ENCODE results near the gene PAX2.

PAX2 gene

GRCh38 chr10:100750291-100751210, 5.2 kb downstream of the PAX2 start:
- Histone ChIP-seq H3K27me3 (replicated peaks; ENCODE audit: control insufficient read depth, insufficient read depth, low read length) (peaks cover 91% of the 10 kb centered on the region), H3K4me3 (ENCODE audit: low read length) (no peak overlapping the region), H3K9ac (ENCODE audit: low read length) (no peak overlapping the region), H3K4me1 (ENCODE audit: control insufficient read depth, insufficient read depth, low read length) (no peaks in the 10 kb centered on the region), H3K9me3 (ENCODE audit: control insufficient read depth, low read length) (peaks cover 5% of the 10 kb centered on the region), H3K36me3 (ENCODE audit: control insufficient read depth, insufficient read depth, low read length, severe bottlenecking) (no peaks in the 10 kb centered on the region)
- DNase-seq (ENCODE audit: low read depth) = no peak

GRCh38 chr10:100751211-100751933, 6.0 kb downstream of the PAX2 start:
- no peak for DNase-seq (ENCODE audit: low read depth)
- Histone ChIP-seq H3K36me3 (ENCODE audit: control insufficient read depth, insufficient read depth, low read length, severe bottlenecking) (no peaks in the 10 kb centered on the region), H3K4me1 (ENCODE audit: control insufficient read depth, insufficient read depth, low read length) (no peaks in the 10 kb centered on the region), H3K9me3 (ENCODE audit: control insufficient read depth, low read length) (peaks cover 5% of the 10 kb centered on the region), H3K27me3 (replicated peaks; ENCODE audit: control insufficient read depth, insufficient read depth, low read length) (peaks cover 96% of the 10 kb centered on the region), H3K9ac (ENCODE audit: low read length) (no peak overlapping the region), H3K4me3 (ENCODE audit: low read length) (no peak overlapping the region)

GRCh38 chr10:100755821-100756220, 10.4 kb downstream of the PAX2 start:
- peaks cover 5% of the 10 kb centered on the region for H3K9me3 ChIP-seq (ENCODE audit: control insufficient read depth, low read length)
- no peaks in the 10 kb centered on the region for H3K4me1 ChIP-seq (ENCODE audit: control insufficient read depth, insufficient read depth, low read length)
- no peak for DNase-seq (ENCODE audit: low read depth)
- peaks cover 93% of the 10 kb centered on the region for H3K27me3 ChIP-seq (replicated peaks; ENCODE audit: control insufficient read depth, insufficient read depth, low read length)
- H3K36me3 ChIP-seq (ENCODE audit: control insufficient read depth, insufficient read depth, low read length, severe bottlenecking) = no peaks in the 10 kb centered on the region
- no peak overlapping the region for H3K9ac ChIP-seq (ENCODE audit: low read length)
- no peak overlapping the region for H3K4me3 ChIP-seq (ENCODE audit: low read length)

DNA sequence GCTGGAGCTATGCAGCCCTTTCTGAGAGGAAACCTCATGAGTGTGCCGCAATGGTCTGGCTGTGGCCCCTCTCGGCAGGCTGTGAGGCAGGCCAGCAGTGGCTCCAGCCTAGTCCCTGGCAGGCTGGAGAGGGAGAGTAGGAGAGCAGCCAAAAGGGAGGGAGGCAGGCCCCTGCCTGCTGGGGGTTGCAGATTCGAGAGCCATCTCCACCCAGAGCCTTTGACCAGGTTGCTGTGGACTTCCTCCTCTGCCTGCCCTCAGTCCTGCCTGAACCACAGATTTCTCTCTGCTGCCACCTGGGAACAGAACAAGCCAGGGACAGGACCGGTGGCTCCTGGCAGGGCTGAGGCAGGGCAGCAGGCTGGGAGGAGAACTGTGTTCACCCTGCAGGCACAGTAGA, 13.9 kb downstream of the PAX2 start:
- no peak for DNase-seq (ENCODE audit: low read depth)
- H3K9ac ChIP-seq (ENCODE audit: low read length) = no peak overlapping the region
- H3K27me3 ChIP-seq (replicated peaks; ENCODE audit: control insufficient read depth, insufficient read depth, low read length) = peaks cover 87% of the 10 kb centered on the region
- no peaks in the 10 kb centered on the region for H3K36me3 ChIP-seq (ENCODE audit: control insufficient read depth, insufficient read depth, low read length, severe bottlenecking)
- no peaks in the 10 kb centered on the region for H3K4me1 ChIP-seq (ENCODE audit: control insufficient read depth, insufficient read depth, low read length)
- H3K9me3 ChIP-seq (ENCODE audit: control insufficient read depth, low read length) = peaks cover under 1% of the 10 kb centered on the region
- H3K4me3 ChIP-seq (ENCODE audit: low read length) = no peak overlapping the region

- DNase-seq (ENCODE audit: low read depth) = no peak
- Histone ChIP-seq H3K9ac (ENCODE audit: low read length) (no peak overlapping the region), H3K36me3 (ENCODE audit: control insufficient read depth, insufficient read depth, low read length, severe bottlenecking) (no peaks in the 10 kb centered on the region), H3K4me1 (ENCODE audit: control insufficient read depth, insufficient read depth, low read length) (no peaks in the 10 kb centered on the region), H3K9me3 (ENCODE audit: control insufficient read depth, low read length) (no peaks in the 10 kb centered on the region), H3K27me3 (replicated peaks; ENCODE audit: control insufficient read depth, insufficient read depth, low read length) (peaks cover 81% of the 10 kb centered on the region), H3K4me3 (ENCODE audit: low read length) (no peak overlapping the region)
Observed at GRCh38 chr10:100760726-100761125, 15.3 kb downstream of the PAX2 start.

GRCh38 chr10:100761191-100761590, 15.8 kb downstream of the PAX2 start:
- no peak for DNase-seq (ENCODE audit: low read depth)
- H3K4me3 ChIP-seq (ENCODE audit: low read length) = no peak overlapping the region
- H3K27me3 ChIP-seq (replicated peaks; ENCODE audit: control insufficient read depth, insufficient read depth, low read length) = peaks cover 82% of the 10 kb centered on the region

GRCh38 chr10:100763043-100763747, 17.8 kb downstream of the PAX2 start:
- H3K36me3 ChIP-seq (ENCODE audit: control insufficient read depth, insufficient read depth, low read length, severe bottlenecking) = no peaks in the 10 kb centered on the region
- H3K9me3 ChIP-seq (ENCODE audit: control insufficient read depth, low read length) = no peaks in the 10 kb centered on the region
- H3K4me1 ChIP-seq (ENCODE audit: control insufficient read depth, insufficient read depth, low read length) = no peaks in the 10 kb centered on the region
- no peak for DNase-seq (ENCODE audit: low read depth)
- peaks cover 84% of the 10 kb centered on the region for H3K27me3 ChIP-seq (replicated peaks; ENCODE audit: control insufficient read depth, insufficient read depth, low read length)
- H3K9ac ChIP-seq (ENCODE audit: low read length) = no peak overlapping the region
- no peak overlapping the region for H3K4me3 ChIP-seq (ENCODE audit: low read length)

More at GRCh38 chr10:100761191-100761590, 15.8 kb downstream of the PAX2 start:
- Histone ChIP-seq H3K36me3 (ENCODE audit: control insufficient read depth, insufficient read depth, low read length, severe bottlenecking) (no peaks in the 10 kb centered on the region), H3K9ac (ENCODE audit: low read length) (no peak overlapping the region), H3K4me1 (ENCODE audit: control insufficient read depth, insufficient read depth, low read length) (no peaks in the 10 kb centered on the region), H3K9me3 (ENCODE audit: control insufficient read depth, low read length) (no peaks in the 10 kb centered on the region)

GRCh38 chr10:100766693-100767421, 21.5 kb downstream of the PAX2 start:
- Histone ChIP-seq H3K9ac (ENCODE audit: low read length) (no peak overlapping the region), H3K36me3 (ENCODE audit: control insufficient read depth, insufficient read depth, low read length, severe bottlenecking) (no peaks in the 10 kb centered on the region), H3K27me3 (replicated peaks; ENCODE audit: control insufficient read depth, insufficient read depth, low read length) (peaks cover 74% of the 10 kb centered on the region), H3K9me3 (ENCODE audit: control insufficient read depth, low read length) (no peaks in the 10 kb centered on the region), H3K4me1 (ENCODE audit: control insufficient read depth, insufficient read depth, low read length) (no peaks in the 10 kb centered on the region), H3K4me3 (ENCODE audit: low read length) (no peak overlapping the region)
- no peak for DNase-seq (ENCODE audit: low read depth)

GRCh38 chr10:100767422-100767775, 22.0 kb downstream of the PAX2 start:
- Histone ChIP-seq H3K4me3 (ENCODE audit: low read length) (no peak overlapping the region), H3K9ac (ENCODE audit: low read length) (no peak overlapping the region), H3K9me3 (ENCODE audit: control insufficient read depth, low read length) (no peaks in the 10 kb centered on the region), H3K27me3 (replicated peaks; ENCODE audit: control insufficient read depth, insufficient read depth, low read length) (peaks cover 69% of the 10 kb centered on the region), H3K36me3 (ENCODE audit: control insufficient read depth, insufficient read depth, low read length, severe bottlenecking) (no peaks in the 10 kb centered on the region), H3K4me1 (ENCODE audit: control insufficient read depth, insufficient read depth, low read length) (no peaks in the 10 kb centered on the region)
- no peak for DNase-seq (ENCODE audit: low read depth)

DNA sequence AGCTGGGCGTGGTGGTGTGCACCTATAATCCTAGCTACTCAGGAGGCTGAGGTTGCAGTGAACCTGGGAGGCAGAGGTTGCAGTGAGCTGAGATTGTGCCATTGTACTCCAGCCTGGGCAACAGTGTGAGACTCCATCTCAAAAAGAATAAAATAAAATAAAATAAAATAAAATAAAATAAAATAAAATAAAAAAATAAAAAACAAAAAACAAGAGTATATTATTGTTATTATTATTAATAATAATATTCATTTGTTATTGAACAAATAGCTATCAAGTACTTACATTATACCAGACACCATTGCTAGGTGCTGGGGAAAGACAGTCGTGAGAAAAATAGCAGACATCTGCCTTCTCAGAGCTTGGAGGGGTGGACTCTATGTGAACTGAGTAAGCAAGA, 24.1 kb downstream of the PAX2 start:
- Histone ChIP-seq H3K9ac (ENCODE audit: low read length) (no peak overlapping the region), H3K9me3 (ENCODE audit: control insufficient read depth, low read length) (no peaks in the 10 kb centered on the region), H3K27me3 (replicated peaks; ENCODE audit: control insufficient read depth, insufficient read depth, low read length) (peaks cover 74% of the 10 kb centered on the region), H3K4me1 (ENCODE audit: control insufficient read depth, insufficient read depth, low read length) (peaks cover 5% of the 10 kb centered on the region), H3K4me3 (ENCODE audit: low read length) (no peak overlapping the region), H3K36me3 (ENCODE audit: control insufficient read depth, insufficient read depth, low read length, severe bottlenecking) (no peaks in the 10 kb centered on the region)
- DNase-seq (ENCODE audit: low read depth) = no peak

Measured in adipocyte (in vitro differentiated cells).